GM23338 (cell line): Measurements from ENCODE around the gene NLRP6.
"Not testable (repeated sequence)": the region's sequence is repeated elsewhere in the genome, so short reads cannot be mapped to it uniquely, and the experiment has no call there.

Experiments
- CTCF ChIP-seq, 2 experiments: fragments of 200-600 bp in 1 of 2; sonication (generic) in 1 of 2; conservative IDR thresholded peaks; 2 replicates each; pipeline versions ENCODE4 v1.5.1 to v1.6.1; 2016 to 2017; ENCODE audit warnings: antibody characterized with exemption in 2 of 2, low read depth in 2 of 2, mild to moderate bottlenecking in 2 of 2, moderate library complexity in 1 of 2
- ZNF114 ChIP-seq: fragments of 250-450 bp; sonication (Bioruptor Pico); IDR thresholded peaks from 2 replicates; pipeline ENCODE4 v1.5.0; 2020; ENCODE audit warnings: mild to moderate bottlenecking, moderate library complexity

DNA sequence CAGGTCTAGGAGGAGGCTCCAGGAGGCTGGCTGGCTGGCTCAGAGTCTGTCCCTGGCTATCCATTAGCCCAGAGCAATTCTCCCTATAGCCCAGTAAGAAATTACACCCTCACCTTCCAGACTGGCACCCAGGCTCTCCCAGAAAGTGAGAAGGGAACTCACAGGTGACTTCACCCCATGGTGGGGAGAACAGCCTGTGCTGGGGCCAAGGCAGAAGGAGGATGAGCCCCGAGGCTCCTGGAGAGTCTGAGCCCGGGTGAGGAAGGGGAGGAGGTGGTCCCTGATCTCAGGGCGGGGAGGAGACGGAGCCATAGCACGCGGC lies 36.3 kb downstream of the NLRP6 start:
- TF ChIP-seq CTCF (conservative IDR thresholded peaks at IDR 0.05; ENCODE audit: low read depth in 2 of 2); ZNF114 (CRISPR knock-in tag): not testable (repeated sequence)
